ENCODE results near the gene MEF2D.

GRCh38 chr1:156479093-156480015 is 21.2 kb downstream of the MEF2D start:
- TF ChIP-seq POLR2A (IDR thresholded peaks at IDR 0.05; ENCODE audit: low read depth, low read length) (no peak), POLR2AphosphoS5 (IDR thresholded peaks at IDR 0.05; ENCODE audit: low read depth, low read length) (no peak), TAF1 (IDR thresholded peaks at IDR 0.05; ENCODE audit: borderline replicate concordance, low read depth, low read length) (no peak)

All from GM12892 (cell line).